B cell (primary cell): ENCODE measurements around the gene NRBP1. TPM values are rescaled to one million over a fixed set of nuclear protein-coding genes. Genes with fewer than 3 reads are reported as not detected.

Source experiments
- ATAC-seq: fragments of 200-7000 bp; cut with Tn5 transposase; one replicate; pipeline ENCODE4 v1.10.0; 2021; ENCODE audit warnings: low read depth, mild to moderate bottlenecking, moderate number of reproducible peaks, moderate library complexity
- CTCF ChIA-PET: fragments of 350-600 bp; sonication (Branson Sonifier 250); formaldehyde crosslinking; loops from one replicate; lab custom pipeline; 2021; ENCODE audit warnings: antibody characterized with exemption, inconsistent platforms; lab: Charles Lee
- POLR2A ChIA-PET: fragments of 350-600 bp; sonication (Branson Sonifier 250); formaldehyde crosslinking; loops from one replicate; lab custom pipeline; 2021; ENCODE audit warnings: antibody characterized with exemption; lab: Charles Lee
- DNase-seq: peaks from one replicate; pipeline ENCODE4 v3.0.0; 2013
- H2AFZ ChIP-seq: 2 replicates; pipeline ENCODE4 v1.6.1; 2012; ENCODE audit warnings: mild to moderate bottlenecking, low read depth, low read length; ENCODE audit not compliant: insufficient read depth, poor library complexity, severe bottlenecking
- H3K27ac ChIP-seq, 2 donors: 1 replicate in 1 of 2; 2 replicates in 1 of 2; pipeline ENCODE4 v1.5.1; 2012 to 2013; ENCODE audit warnings: low read length in 2 of 2, mild to moderate bottlenecking in 2 of 2, moderate library complexity in 1 of 2
- H3K27me3 ChIP-seq, 4 experiments: fragments of 200-600 bp in 1 of 4; sonication (generic) in 1 of 4; replicated peaks in 1 of 4; 1 replicate in 2 of 4; 2 replicates in 2 of 4; pipeline versions ENCODE4 v1.6.1 to v1.7.0; 2013 to 2016; ENCODE audit warnings: low read length in 3 of 4, mild to moderate bottlenecking in 2 of 4, mixed read lengths in 1 of 4, moderate library complexity in 1 of 4; ENCODE audit not compliant: insufficient read depth in 4 of 4, control insufficient read depth in 3 of 4; ENCODE audit errors: control extremely low read depth in 1 of 4
- H3K36me3 ChIP-seq, 2 experiments: replicated peaks in 1 of 2; 1 replicate in 1 of 2; 2 replicates in 1 of 2; pipeline versions ENCODE4 v1.6.1 to v1.7.1; 2013; ENCODE audit warnings: low read length in 1 of 2; ENCODE audit not compliant: insufficient read depth in 2 of 2, control insufficient read depth in 1 of 2; ENCODE audit errors: control extremely low read depth in 1 of 2, extremely low read depth in 1 of 2
- H3K4me1 ChIP-seq, 2 donors: fragments of 200-600 bp in 1 of 2; sonication (generic) in 1 of 2; 1 replicate in 1 of 2; 2 replicates in 1 of 2; pipeline versions ENCODE4 v1.5.1 to v1.6.1; 2013 to 2017; ENCODE audit warnings: low read length in 2 of 2; ENCODE audit not compliant: control insufficient read depth in 2 of 2, insufficient read depth in 2 of 2
- H3K4me2 ChIP-seq: replicated peaks from 2 replicates; pipeline ENCODE3; 2012; ENCODE audit warnings: mild to moderate bottlenecking, low read depth, low read length; ENCODE audit not compliant: poor library complexity, severe bottlenecking
- H3K4me3 ChIP-seq, 5 experiments: fragments of 200-600 bp in 1 of 5; sonication (generic) in 1 of 5; 1 replicate in 3 of 5; 2 replicates in 2 of 5; pipeline versions ENCODE4 v1.5.1 to v1.7.0; 2011 to 2016; ENCODE audit warnings: low read length in 4 of 5, mild to moderate bottlenecking in 4 of 5, low read depth in 2 of 5, control low read depth in 1 of 5, moderate library complexity in 1 of 5; ENCODE audit not compliant: insufficient read depth in 1 of 5; ENCODE audit errors: control extremely low read depth in 1 of 5, extremely low read depth in 1 of 5
- H3K79me2 ChIP-seq: fragments of 200-600 bp; sonication (generic); one replicate; pipeline ENCODE4 v1.6.0; 2016; ENCODE audit warnings: low read length; ENCODE audit not compliant: control insufficient read depth, insufficient read depth
- H3K9ac ChIP-seq: fragments of 200-600 bp; sonication (generic); 2 replicates; pipeline ENCODE4 v1.6.1; 2017; ENCODE audit warnings: mild to moderate bottlenecking, low read length, moderate library complexity
- H3K9me3 ChIP-seq, 3 donors: one replicate each; pipeline versions ENCODE4 v1.6.1 to v1.7.1; 2013; ENCODE audit warnings: low read length in 2 of 3; ENCODE audit not compliant: control insufficient read depth in 2 of 3, insufficient read depth in 1 of 3; ENCODE audit errors: control extremely low read depth in 1 of 3
- H4K20me1 ChIP-seq: 2 replicates; pipeline ENCODE4 v1.6.0; 2012; ENCODE audit warnings: mild to moderate bottlenecking, low read length; ENCODE audit not compliant: insufficient read depth, control insufficient read depth, poor library complexity, severe bottlenecking
- H3K27ac Mint-ChIP-seq: one replicate; pipeline ENCODE4 v1.8.0; 2021; ENCODE audit warnings: mixed read lengths
- H3K27me3 Mint-ChIP-seq: one replicate; pipeline ENCODE4 v1.8.0; 2021; ENCODE audit warnings: mixed read lengths
- H3K4me1 Mint-ChIP-seq: one replicate; pipeline ENCODE4 v1.8.0; 2021; ENCODE audit warnings: mixed read lengths
- H3K4me3 Mint-ChIP-seq: one replicate; pipeline ENCODE4 v1.8.0; 2021; ENCODE audit warnings: mixed read lengths
- H3K9me3 Mint-ChIP-seq: one replicate; pipeline ENCODE4 v1.8.0; 2022; ENCODE audit warnings: mixed read lengths; ENCODE audit not compliant: insufficient read depth
- EZH2 ChIP-seq: IDR thresholded peaks from 2 replicates; pipeline ENCODE4 v1.6.1; 2012; ENCODE audit warnings: borderline replicate concordance, low read depth, mild to moderate bottlenecking, moderate library complexity, low read length; ENCODE audit not compliant: insufficient read depth, poor library complexity, severe bottlenecking
- WGBS: methylation state at CpG from one replicate; pipeline ENCODE4 v1.1.5; 2013; ENCODE audit warnings: missing lambda C conversion rate; ENCODE audit not compliant: insufficient coverage; 5-methylcytosine and 5-hydroxymethylcytosine counted together
- intact Hi-C: fragments of 100-400 bp; cut with micrococcal nuclease; formaldehyde crosslinking; loops from one replicate; pipeline ENCODE4 v1.10.0; 2022
- polyA plus RNA-seq: library from polyadenylated mRNA; depleted of rRNA; stranded (reverse); fragments of >200 nt; gene quantifications from 2 replicates; pipeline ENCODE4 v1.2.3, GENCODE V29; 2012
- small RNA-seq: library from RNA; depleted of rRNA; stranded (forward); fragments of <200 nt; gene quantifications from one replicate; pipeline ENCODE3, GENCODE V24; 2012; ENCODE audit warnings: low replicate concordance, low read depth; ENCODE audit not compliant: insufficient read length
- total RNA-seq, 2 donors: library from RNA; stranded (reverse); fragments of 120-200 nt in 1 of 2; gene quantifications; 1 replicate in 1 of 2; 2 replicates in 1 of 2; pipeline versions ENCODE4 v1.2.3 to v1.2.4, GENCODE V29; 2013 to 2022
- TF ChIP-seq, protein P1 (sequence below): fragments of 200-600 bp; IDR thresholded peaks from one replicate; pipeline ENCODE4 v1.8.0; 2022; ENCODE audit warnings: antibody characterized with exemption, mild to moderate bottlenecking

Gene NRBP1
- total and polyA plus RNA-seq, 2 donors (not counting 1 experiment from before 2014, with no cell fraction given): 69.2 to 115 TPM

DNA sequence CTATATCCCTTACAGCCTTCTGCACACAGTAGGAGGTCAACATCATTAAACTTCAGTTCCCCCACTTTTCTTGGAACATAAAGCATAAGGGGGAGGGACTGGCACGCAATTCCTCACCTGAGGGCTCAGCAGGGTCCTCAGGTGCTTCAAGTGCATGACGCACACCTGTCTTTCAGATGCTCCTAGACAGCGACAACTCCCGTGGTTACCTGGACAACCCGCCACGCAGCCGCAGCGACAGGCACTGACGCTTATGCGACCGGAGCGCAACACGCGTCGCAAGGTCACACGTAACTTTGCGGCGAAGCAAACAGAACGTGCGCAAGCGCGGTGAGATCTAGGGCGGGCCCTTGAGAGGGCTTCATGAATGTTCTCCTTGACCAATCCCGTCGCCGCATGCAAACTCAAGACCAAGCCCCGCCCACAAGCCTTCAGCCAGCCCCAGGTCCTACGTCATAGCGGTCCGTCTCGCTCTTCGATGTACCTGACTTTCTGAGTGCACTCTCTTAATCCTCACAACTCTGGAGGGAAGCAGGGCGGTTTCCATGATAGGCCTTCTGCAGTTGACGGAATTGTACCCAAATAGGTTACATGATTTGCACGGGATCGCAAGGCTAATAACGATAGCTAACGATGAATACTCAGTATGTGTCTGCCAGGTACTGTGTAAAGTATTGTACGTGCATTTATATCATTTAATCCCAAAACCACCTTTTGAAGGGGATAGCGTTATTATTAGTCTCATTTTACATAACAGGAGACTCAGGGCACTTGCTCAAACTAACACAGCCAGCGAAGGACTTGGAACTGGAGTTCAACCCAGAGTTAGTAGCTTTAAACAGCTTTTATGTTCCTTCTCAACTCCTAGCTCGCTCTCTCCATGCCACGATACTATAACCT lies 61.3 kb downstream of the NRBP1 start, which contains the start of gene IFT172:
Gene IFT172 (minus strand): TSS at position 246 of the 900 bp plus-strand sequence. CDS start 90 bp downstream, at position 156.
- DNase-seq: peak; percentile 100
- Histone ChIP-seq H3K4me2 (peak within 1 kb of the TSS; percentile 83), H3K4me1 (peaks cover 19 to 21% of the 10 kb centered on the region in 2 donors), H3K9me3 (peaks cover 0 to 6% (median 0%) of the 10 kb centered on the region in 3 donors), H3K27ac (peak within 1 kb of the TSS; percentile 60 to 84), H2AFZ (peak within 1 kb of the TSS; percentile 73), H3K4me3 (peak within 1 kb of the TSS; percentile 57 to 79 (median 59)), H4K20me1 (no peaks in the 10 kb centered on the region), H3K36me3 (no peaks in the 10 kb centered on the region), H3K9ac (peak within 1 kb of the TSS; percentile 73), H3K27me3 (peaks cover 0 to 20% (median 10%) of the 10 kb centered on the region in 4 experiments), H3K79me2 (no peaks in the 10 kb centered on the region)
- H3K4me3 Mint-ChIP-seq: peak within 1 kb of the TSS; percentile 92
- POLR2A ChIA-PET: interaction anchor here (1.3 kb wide), 1 partner anchor 93 kb away, joined by 3 read pairs; the partner anchor contains the start of gene ZNF512
- 3% methylated on average over 34 of the region's 43 CpGs for WGBS
- peaks cover 27% of the 10 kb centered on the region for H3K4me1 Mint-ChIP-seq
- CTCF ChIA-PET: no interaction called here
- peaks cover 17% of the 10 kb centered on the region for H3K27me3 Mint-ChIP-seq
- H3K27ac Mint-ChIP-seq: peak within 1 kb of the TSS; percentile 93
- no peaks in the 10 kb centered on the region for H3K9me3 Mint-ChIP-seq
- intact Hi-C loops: loop anchor here (1.0 to 5.0 kb wide), 9 partner anchors 47 to 705 kb away; partner anchors contain the start of genes EIF2B4, KRTCAP3, NRBP1 and PPM1G
- TF ChIP-seq, protein P1, sequence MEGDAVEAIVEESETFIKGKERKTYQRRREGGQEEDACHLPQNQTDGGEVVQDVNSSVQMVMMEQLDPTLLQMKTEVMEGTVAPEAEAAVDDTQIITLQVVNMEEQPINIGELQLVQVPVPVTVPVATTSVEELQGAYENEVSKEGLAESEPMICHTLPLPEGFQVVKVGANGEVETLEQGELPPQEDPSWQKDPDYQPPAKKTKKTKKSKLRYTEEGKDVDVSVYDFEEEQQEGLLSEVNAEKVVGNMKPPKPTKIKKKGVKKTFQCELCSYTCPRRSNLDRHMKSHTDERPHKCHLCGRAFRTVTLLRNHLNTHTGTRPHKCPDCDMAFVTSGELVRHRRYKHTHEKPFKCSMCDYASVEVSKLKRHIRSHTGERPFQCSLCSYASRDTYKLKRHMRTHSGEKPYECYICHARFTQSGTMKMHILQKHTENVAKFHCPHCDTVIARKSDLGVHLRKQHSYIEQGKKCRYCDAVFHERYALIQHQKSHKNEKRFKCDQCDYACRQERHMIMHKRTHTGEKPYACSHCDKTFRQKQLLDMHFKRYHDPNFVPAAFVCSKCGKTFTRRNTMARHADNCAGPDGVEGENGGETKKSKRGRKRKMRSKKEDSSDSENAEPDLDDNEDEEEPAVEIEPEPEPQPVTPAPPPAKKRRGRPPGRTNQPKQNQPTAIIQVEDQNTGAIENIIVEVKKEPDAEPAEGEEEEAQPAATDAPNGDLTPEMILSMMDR: no peak
- no peak for TF ChIP-seq EZH2
- ATAC-seq: peak; percentile 97

Small RNA genes within 50 kb of the gene (small RNA-seq; reads per million reads assigned to genes)
- gene RNU6-986P: not detected

Other genes with a start within 250 kb of the NRBP1 start
- gene ATRAID, start 216.6 kb upstream of the NRBP1 start, total RNA-seq: 88.8 and 89.9 TPM in 2 replicates
- 106 and 117 TPM in 2 replicates for gene ATRAID, start 216.6 kb upstream of the NRBP1 start, polyA plus RNA-seq
- 46.1 and 50.8 TPM in 2 replicates for gene SLC5A6, start 216.4 kb upstream of the NRBP1 start, total RNA-seq
- 52.6 and 82.3 TPM in 2 replicates for gene SLC5A6, start 216.4 kb upstream of the NRBP1 start, polyA plus RNA-seq
- 35.6 and 36.0 TPM in 2 replicates for gene CAD, start 211.3 kb upstream of the NRBP1 start, total RNA-seq
- gene CAD, start 211.3 kb upstream of the NRBP1 start, polyA plus RNA-seq: 29.0 and 48.5 TPM in 2 replicates
- not detected in 2 replicates for gene SLC30A3, start 165.6 kb upstream of the NRBP1 start, total RNA-seq
- 0.07 and 0.09 TPM in 2 replicates for gene SLC30A3, start 165.6 kb upstream of the NRBP1 start, polyA plus RNA-seq
- 0.39 TPM in 1 of 2 replicates, not detected in the other for gene DNAJC5G, start 153.2 kb upstream of the NRBP1 start, total RNA-seq
- gene DNAJC5G, start 153.2 kb upstream of the NRBP1 start, polyA plus RNA-seq: not detected in 2 replicates
- not detected in 2 replicates for gene TRIM54, start 146.2 kb upstream of the NRBP1 start, total RNA-seq
- gene TRIM54, start 146.2 kb upstream of the NRBP1 start, polyA plus RNA-seq: not detected in 2 replicates
- 2.7 and 3.6 TPM in 2 replicates for gene UCN, start 120.2 kb upstream of the NRBP1 start, total RNA-seq
- gene UCN, start 120.2 kb upstream of the NRBP1 start, polyA plus RNA-seq: 4.3 and 4.5 TPM in 2 replicates
- gene MPV17, start 105.5 kb upstream of the NRBP1 start, total RNA-seq: 103 and 111 TPM in 2 replicates
- 137 and 148 TPM in 2 replicates for gene MPV17, start 105.5 kb upstream of the NRBP1 start, polyA plus RNA-seq
- 114 and 121 TPM in 2 replicates for gene GTF3C2, start 71.9 kb upstream of the NRBP1 start, total RNA-seq
- gene GTF3C2, start 71.9 kb upstream of the NRBP1 start, polyA plus RNA-seq: 84.8 and 91.4 TPM in 2 replicates
- gene EIF2B4, start 58.3 kb upstream of the NRBP1 start, total RNA-seq: 50.5 and 56.7 TPM in 2 replicates
- gene EIF2B4, start 58.3 kb upstream of the NRBP1 start, polyA plus RNA-seq: 33.8 and 47.7 TPM in 2 replicates
- gene SNX17, start 58.0 kb upstream of the NRBP1 start, total RNA-seq: 158 and 162 TPM in 2 replicates
- 79.6 and 103 TPM in 2 replicates for gene SNX17, start 58.0 kb upstream of the NRBP1 start, polyA plus RNA-seq
- 29.0 and 31.7 TPM in 2 replicates for gene ZNF513, start 47.9 kb upstream of the NRBP1 start, total RNA-seq
- gene ZNF513, start 47.9 kb upstream of the NRBP1 start, polyA plus RNA-seq: 29.5 and 36.8 TPM in 2 replicates
- gene PPM1G, start 19.0 kb upstream of the NRBP1 start, total RNA-seq: 45.5 and 48.9 TPM in 2 replicates
- gene PPM1G, start 19.0 kb upstream of the NRBP1 start, polyA plus RNA-seq: 23.7 and 27.1 TPM in 2 replicates
- gene KRTCAP3, start 13.8 kb downstream of the NRBP1 start, total RNA-seq: 15.0 and 16.5 TPM in 2 replicates
- 8.6 TPM in 2 replicates for gene KRTCAP3, start 13.8 kb downstream of the NRBP1 start, polyA plus RNA-seq
- 33.3 and 41.0 TPM in 2 replicates for gene IFT172, start 61.1 kb downstream of the NRBP1 start, total RNA-seq
- 20.1 and 21.4 TPM in 2 replicates for gene IFT172, start 61.1 kb downstream of the NRBP1 start, polyA plus RNA-seq
- not detected in 2 replicates for gene FNDC4, start 66.6 kb downstream of the NRBP1 start, total RNA-seq
- gene FNDC4, start 66.6 kb downstream of the NRBP1 start, polyA plus RNA-seq: 0.17 and 0.31 TPM in 2 replicates
- not detected in 2 replicates for gene GCKR, start 68.2 kb downstream of the NRBP1 start, total RNA-seq
- not detected in 2 replicates for gene GCKR, start 68.2 kb downstream of the NRBP1 start, polyA plus RNA-seq
- 65.2 and 72.3 TPM in 2 replicates for gene ZNF512, start 154.4 kb downstream of the NRBP1 start, total RNA-seq
- gene ZNF512, start 154.4 kb downstream of the NRBP1 start, polyA plus RNA-seq: 26.4 and 33.3 TPM in 2 replicates
- gene CCDC121, start 200.4 kb downstream of the NRBP1 start, total RNA-seq: 1.3 and 2.2 TPM in 2 replicates
- 0.65 and 0.95 TPM in 2 replicates for gene CCDC121, start 200.4 kb downstream of the NRBP1 start, polyA plus RNA-seq
- 26.0 and 27.8 TPM in 2 replicates for gene GPN1, start 200.4 kb downstream of the NRBP1 start, total RNA-seq
- 17.4 and 17.5 TPM in 2 replicates for gene GPN1, start 200.4 kb downstream of the NRBP1 start, polyA plus RNA-seq
- 40.2 and 40.7 TPM in 2 replicates for gene SUPT7L, start 235.0 kb downstream of the NRBP1 start, total RNA-seq
- gene SUPT7L, start 235.0 kb downstream of the NRBP1 start, polyA plus RNA-seq: 42.4 and 56.9 TPM in 2 replicates
- gene SLC4A1AP, start 235.3 kb downstream of the NRBP1 start, total RNA-seq: 23.1 and 25.6 TPM in 2 replicates
- 8.9 and 14.7 TPM in 2 replicates for gene SLC4A1AP, start 235.3 kb downstream of the NRBP1 start, polyA plus RNA-seq